HG02943 (cell line): ENCODE measurements around the gene NECAB3.
"Not testable (repeated sequence)": the region's sequence is repeated elsewhere in the genome, so short reads cannot be mapped to it uniquely, and the experiment has no call there.

Experiments
- ATAC-seq: cut with Tn5 transposase; IDR thresholded peaks from one replicate; pipeline ENCODE4 v1.9.1; 2021; ENCODE audit warnings: mild to moderate bottlenecking, low read depth, moderate library complexity; ENCODE audit not compliant: unreplicated experiment

The NECAB3 gene

GRCh38 chr20:33698966-33699365 lies 24.7 kb upstream of the NECAB3 start:
- ATAC-seq: not testable (repeated sequence)

GRCh38 chr20:33697129-33697528 lies 22.9 kb upstream of the NECAB3 start:
- ATAC-seq: no peak

DNA sequence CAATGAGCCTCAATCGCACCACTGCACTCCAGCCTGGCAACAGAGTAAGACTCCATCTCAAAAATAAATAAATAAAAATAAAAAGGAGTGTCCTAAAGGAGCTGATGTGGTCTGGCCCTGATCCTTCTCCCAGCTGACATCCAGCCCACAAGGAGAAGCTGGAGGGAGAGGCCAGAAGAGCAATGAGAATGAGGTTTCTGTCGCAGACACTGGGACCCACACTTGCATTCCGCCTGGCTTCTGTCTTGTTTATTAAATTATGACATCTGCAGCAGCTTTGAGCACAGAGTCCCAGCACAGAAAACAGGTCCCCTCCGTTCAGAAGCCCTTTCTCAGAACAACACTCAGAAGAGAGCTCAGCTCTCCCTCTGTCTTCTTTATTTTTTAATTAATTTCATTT lies 22.2 kb upstream of the NECAB3 start:
- no peak for ATAC-seq

GRCh38 chr20:33694639-33695012 lies 20.4 kb upstream of the NECAB3 start:
- no peak for ATAC-seq

GRCh38 chr20:33693741-33694638 lies 19.8 kb upstream of the NECAB3 start:
- no peak for ATAC-seq

- no peak for ATAC-seq
Observed at GRCh38 chr20:33693289-33693688, 19.1 kb upstream of the NECAB3 start.

- ATAC-seq: no peak
Observed at GRCh38 chr20:33689973-33690372, 15.7 kb upstream of the NECAB3 start.

GRCh38 chr20:33689493-33689892 lies 15.3 kb upstream of the NECAB3 start:
- ATAC-seq: no peak

DNA sequence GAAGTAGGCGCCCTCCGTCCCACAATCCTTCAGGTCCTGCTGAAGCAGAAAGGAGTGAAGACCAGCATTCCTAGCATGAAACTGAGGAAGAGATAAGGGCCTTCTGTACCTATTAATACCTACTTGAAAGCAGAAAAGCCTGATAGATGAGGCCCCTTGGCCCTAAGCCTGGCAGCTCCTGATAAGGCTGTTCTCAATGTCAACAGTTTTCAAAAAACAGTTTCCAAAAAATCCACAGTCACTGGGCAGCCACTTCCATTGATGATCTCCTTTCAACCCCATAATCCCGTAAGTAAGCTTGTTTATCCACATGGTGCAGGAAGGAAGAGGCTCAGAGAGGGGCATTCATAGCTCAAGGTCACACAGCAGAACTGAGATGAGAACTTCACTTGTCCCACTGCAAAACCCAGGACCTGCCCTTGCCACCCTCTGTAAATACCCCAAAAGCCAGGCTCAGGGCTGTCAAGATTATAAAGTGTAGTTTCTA lies 14.8 kb upstream of the NECAB3 start:
- no peak for ATAC-seq

DNA sequence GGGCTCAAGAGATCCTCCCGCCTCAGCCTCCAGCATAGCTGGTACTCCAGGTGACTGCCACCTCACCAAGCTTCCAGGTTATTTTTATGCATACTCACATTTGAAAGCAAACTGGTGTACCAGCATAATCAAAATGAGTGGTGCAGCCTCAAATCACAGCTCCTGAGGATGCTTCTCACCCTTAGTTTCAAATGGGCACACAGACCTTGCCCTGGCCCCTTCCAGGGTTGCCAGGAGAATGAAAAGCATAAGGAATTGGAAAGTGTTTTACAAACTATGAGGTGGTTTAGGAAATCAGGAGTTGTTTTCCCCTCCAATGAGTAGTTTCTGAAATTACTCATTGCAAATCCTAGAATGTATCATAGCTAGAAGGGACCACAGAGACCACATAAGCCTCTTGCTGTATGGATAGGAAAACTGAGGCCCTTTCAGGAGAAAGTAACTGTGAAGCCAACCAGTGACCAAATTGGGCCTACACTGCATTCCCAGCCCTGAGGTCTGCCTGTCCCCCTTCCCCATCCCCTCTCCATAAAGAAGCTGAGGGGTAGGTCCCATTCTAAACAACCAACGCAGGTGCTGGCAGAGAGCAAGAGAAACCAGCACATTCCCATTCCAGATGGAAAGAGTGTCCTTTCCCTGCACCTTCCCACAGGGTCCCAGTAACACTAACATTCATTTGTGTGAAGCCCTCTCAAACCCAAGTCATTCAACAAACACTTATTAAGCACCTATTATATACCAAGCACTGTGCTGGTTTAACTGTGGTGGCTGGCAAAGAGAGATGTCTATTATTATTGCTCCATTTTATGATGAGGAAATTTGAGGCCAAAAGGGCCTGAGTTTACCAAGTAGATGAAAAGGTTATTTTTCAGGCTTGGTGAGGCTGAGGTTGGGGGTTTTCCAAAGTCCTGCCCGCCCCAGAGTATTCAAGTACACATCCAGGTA lies 14.0 kb upstream of the NECAB3 start:
- ATAC-seq: no peak

DNA sequence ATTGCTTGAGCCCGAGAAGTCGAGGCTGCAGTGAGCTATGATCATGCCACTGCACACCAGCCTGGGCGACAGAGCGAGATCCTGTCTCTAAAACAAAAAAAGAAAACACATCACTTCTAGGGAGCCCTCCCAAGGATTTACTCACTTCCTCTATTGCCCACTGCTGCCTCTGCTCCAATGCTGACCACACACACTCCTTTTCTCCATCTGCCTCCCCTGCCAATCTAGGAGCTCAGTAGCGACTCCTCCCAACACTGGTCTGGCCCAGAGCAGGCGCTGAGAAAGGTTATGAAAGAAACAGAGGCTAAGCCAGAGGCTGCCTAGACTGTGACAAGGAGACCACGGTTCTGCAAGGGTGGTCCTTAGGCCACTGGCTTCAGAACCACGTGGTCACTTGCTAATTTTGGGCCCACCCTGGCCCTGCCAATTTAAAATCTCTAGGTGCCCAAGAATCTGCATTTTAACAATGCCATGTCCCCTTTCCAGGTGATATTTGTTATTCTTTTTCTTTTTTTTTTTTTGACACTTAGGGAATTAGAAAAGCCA lies 13.2 kb upstream of the NECAB3 start:
- ATAC-seq: no peak

GRCh38 chr20:33686984-33687366 lies 12.7 kb upstream of the NECAB3 start:
- ATAC-seq: no peak

- peak; percentile 71 for ATAC-seq
Observed at GRCh38 chr20:33686100-33686983, 12.1 kb upstream of the NECAB3 start, which contains the start of gene E2F1. E2F1 (minus strand) TSS chr20:33686385; CDS start chr20:33686264, 121 bp downstream.

DNA sequence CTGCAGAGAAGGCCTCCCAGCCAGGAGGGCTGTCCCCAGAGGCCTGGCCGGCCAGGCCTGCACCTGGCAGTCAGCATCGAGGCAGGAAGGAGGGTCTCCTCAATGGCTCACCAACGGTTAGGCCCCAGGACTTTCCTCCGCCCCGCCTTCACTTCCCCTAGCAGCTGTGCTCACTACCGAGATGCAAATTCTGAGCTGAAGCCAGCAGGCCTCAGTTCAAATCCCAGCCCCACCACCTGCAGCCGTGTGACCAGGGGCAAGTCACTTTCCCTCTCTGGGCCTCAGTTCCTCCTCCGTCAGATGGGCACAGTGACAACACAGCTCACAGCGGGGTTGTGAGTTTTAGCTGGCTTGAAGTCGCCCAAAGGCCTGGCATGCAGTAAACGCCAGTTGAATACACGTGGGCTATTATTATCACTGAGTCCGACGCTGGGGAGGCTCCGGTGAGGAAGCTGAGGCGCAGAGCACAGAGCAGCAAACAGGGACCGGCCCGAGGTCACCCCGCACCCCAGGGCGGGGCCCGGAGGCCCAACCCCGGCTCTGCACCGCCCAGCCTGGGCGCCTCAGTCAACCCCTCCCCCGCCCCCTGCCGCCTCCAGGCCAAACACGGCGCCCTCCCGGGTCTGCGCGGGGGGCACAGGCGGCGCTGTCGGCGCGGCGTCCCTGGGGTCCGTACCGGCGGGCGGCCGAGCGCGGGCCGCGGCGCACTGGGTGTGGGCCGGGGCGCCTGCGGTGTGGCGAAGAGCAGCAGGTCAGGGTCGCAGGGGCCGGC lies 11.3 kb upstream of the NECAB3 start:
- peak; percentile 45 for ATAC-seq

DNA sequence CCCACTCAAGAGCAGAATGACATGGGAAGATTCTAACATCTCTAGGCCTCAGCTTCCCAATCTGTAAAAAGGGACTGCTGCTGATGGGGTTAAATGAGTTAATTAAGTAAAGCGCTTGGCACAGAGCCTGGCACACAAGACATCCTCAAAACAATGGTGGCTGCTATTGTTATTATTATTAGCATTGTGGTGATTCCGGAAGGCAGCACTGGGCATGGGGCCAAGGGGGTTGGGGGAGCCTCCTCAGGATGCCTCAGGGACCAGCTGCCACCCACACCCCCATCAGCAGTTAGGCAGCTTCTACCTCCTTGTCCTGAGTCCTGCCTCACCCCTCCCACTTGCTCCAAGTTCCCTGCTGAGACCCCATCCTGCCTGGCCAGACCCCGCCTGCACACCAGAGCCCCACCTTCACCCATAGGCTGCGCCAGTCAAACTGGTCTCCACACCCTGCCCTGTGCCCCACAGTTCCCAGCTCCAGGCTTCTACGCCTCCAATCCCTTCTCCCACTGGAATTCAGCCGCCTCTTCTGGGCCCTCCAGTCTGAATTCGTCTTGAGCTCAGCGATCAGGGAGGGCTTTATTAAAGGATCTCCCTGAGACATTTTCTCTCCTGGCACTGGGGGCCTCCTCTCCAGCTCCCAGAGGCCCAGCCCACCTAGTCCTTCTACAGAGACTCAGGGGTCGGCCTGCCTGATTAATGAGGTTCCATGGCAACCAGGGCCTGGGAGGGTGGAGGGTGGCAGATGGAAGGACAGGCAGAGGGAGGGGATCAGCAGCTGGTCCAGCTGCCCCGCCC lies 10.5 kb upstream of the NECAB3 start:
- ATAC-seq: no peak

DNA sequence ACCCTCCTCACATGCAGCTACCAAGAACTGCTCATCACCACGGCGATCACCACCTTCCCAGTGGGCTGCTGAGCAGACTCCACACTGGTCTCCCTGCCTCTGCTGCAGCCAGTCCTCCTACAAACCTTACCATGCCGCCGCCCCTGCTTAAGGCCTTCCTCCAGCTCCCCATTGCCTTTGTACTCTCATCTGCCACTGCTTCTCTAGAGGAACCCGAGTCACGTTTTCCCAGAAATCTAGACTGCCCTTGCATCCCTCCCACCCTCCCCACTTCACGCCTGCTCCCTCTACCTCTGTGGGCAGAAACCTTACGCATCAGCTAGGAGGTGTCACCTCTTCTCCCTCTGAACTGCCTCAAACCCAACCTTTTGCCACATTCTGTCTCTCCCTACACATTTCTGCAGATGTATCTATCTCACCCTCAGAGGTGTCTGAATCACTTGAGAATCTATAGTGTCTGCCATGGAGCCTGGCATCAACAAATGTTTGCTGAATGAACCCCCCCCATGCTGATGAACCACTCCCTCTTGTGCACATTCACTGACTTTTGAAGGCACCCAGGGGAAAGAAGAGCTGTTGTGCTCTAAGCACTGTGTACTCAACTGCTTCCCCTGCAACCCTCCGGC lies 7.6 kb upstream of the NECAB3 start:
- no peak for ATAC-seq

DNA sequence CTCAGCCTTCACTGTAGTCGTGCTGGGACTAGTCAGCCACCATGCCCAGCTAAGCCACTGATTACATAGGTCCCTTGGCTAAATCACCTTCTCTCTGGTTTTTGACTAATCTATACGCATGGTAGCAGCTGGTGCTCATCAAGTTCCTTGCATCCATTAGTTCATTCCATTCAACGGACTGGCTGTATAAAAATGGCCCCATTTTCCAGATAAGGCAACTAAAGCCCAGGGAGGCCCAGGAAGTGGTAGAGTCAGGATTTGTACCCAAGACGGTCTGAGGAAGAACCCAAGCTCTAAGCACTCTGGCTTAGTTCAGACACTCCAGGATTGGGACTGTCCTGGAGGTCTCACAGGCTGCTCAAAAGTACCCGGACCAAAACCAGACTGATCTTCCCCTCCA lies 7.1 kb upstream of the NECAB3 start:
- no peak for ATAC-seq

GRCh38 chr20:33680686-33681085 lies 6.5 kb upstream of the NECAB3 start:
- no peak for ATAC-seq
